Tibial nerve (tissue), 4 donors: Measurements from ENCODE around the gene KEL. TPM values are rescaled to one million over a fixed set of nuclear protein-coding genes. Genes with fewer than 3 reads are reported as not detected.

Source experiments
- DNase-seq, 2 donors: peaks; one replicate each; pipeline ENCODE4 v3.0.0-alpha.2; 2019; ENCODE audit warnings: low spot score in 2 of 2
- H3K27ac ChIP-seq, 4 donors: fragments of 200-600 bp; sonication (generic) in 3 of 4; one replicate each; pipeline ENCODE4 v1.5.1; 2017 to 2019; ENCODE audit warnings: mild to moderate bottlenecking in 1 of 4
- H3K27me3 ChIP-seq, 2 donors: fragments of 200-600 bp; sonication (generic) in 1 of 2; one replicate each; pipeline versions ENCODE4 v1.5.1 to v1.6.0; 2017 to 2019
- H3K36me3 ChIP-seq, 3 donors: fragments of 200-600 bp; sonication (generic); one replicate each; pipeline ENCODE4 v1.5.1; 2018 to 2019
- H3K4me1 ChIP-seq, 4 donors: fragments of 200-600 bp; sonication (generic) in 3 of 4; one replicate each; pipeline ENCODE4 v1.5.1; 2017 to 2019
- H3K4me3 ChIP-seq, 4 donors: fragments of 200-600 bp; sonication (generic) in 3 of 4; one replicate each; pipeline ENCODE4 v1.5.1; 2017 to 2019; ENCODE audit warnings: mild to moderate bottlenecking in 1 of 4, moderate library complexity in 1 of 4
- H3K9me3 ChIP-seq, 4 donors: fragments of 200-600 bp; sonication (generic) in 3 of 4; one replicate each; pipeline ENCODE4 v1.5.1; 2017 to 2019
- EP300 ChIP-seq, 2 donors: sonication (generic); formaldehyde crosslinking; IDR thresholded peaks; one replicate each; pipeline ENCODE4 v1.6.1; 2017; ENCODE audit warnings: antibody characterized with exemption in 2 of 2, mild to moderate bottlenecking in 1 of 2
- POLR2A ChIP-seq, 2 donors: fragments of 450-650 bp; IDR thresholded peaks; one replicate each; pipeline ENCODE4 v1.6.1; 2017; ENCODE audit warnings: antibody characterized with exemption in 2 of 2, mild to moderate bottlenecking in 2 of 2, moderate library complexity in 2 of 2
- WGBS, 2 donors: methylation state at CpG; one replicate each; pipeline ENCODE4 v1.1.5; 2018; 5-methylcytosine and 5-hydroxymethylcytosine counted together
- total RNA-seq, 4 donors: library from RNA; depleted of rRNA; stranded (reverse); fragments of >200 nt; gene quantifications; one replicate each; pipeline ENCODE4 v1.1.0, GENCODE V29; 2016
- TF ChIP-seq, protein P1 (sequence below), 5 experiments: fragments of 200-600 bp in 3 of 5; fragments of 450-650 bp in 2 of 5; sonication (generic) in 3 of 5; IDR thresholded peaks; one replicate each; pipeline ENCODE4 v1.5.1; 2016 to 2019; ENCODE audit warnings: antibody characterized with exemption in 5 of 5, mild to moderate bottlenecking in 3 of 5, moderate library complexity in 2 of 5

KEL gene
- total RNA-seq, 4 donors from 2014 or later = 0.59 to 0.87 (median 0.61) TPM

DNA sequence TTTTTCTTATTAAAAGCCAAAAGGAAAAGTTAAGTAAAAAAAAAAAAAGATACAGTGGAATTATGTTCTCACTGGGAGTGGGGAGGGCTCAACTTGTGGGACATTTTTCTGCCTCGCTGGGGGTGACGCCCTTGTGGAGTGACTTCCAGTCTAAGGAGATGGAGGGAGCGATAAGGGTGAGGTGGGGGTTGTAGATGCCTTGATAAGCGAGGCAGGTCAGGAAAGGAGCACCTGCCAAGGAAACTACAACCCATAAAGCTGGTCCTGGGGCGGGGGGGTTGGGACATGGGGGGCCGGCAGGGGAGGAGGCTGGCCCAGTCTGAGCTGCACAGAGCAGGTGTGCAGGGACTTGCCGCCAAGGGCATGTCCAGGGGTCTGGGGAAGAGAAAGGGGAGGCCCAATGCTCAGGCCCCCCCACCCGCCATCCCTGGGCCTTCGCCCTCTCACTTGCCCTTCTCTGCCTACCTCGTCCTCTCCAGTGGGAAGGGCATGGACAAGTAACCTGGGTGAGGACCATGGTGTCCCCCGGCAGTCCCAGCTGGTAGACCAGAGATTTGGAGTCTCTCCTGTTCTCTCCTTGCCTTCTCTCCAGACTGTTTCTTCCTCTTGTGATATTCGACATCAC, 26.1 kb downstream of the KEL start:
- Histone ChIP-seq H3K27ac (no peak overlapping the region), H3K27me3 (no peaks in the 10 kb centered on the region), H3K36me3 (no peaks in the 10 kb centered on the region), H3K4me1 (no peaks in the 10 kb centered on the region), H3K4me3 (no peak overlapping the region), H3K9me3 (no peaks in the 10 kb centered on the region)
- WGBS, 2 donors = 82 to 86% methylated on average over 11 to 12 of the region's 12 CpGs
- TF ChIP-seq, protein P1, sequence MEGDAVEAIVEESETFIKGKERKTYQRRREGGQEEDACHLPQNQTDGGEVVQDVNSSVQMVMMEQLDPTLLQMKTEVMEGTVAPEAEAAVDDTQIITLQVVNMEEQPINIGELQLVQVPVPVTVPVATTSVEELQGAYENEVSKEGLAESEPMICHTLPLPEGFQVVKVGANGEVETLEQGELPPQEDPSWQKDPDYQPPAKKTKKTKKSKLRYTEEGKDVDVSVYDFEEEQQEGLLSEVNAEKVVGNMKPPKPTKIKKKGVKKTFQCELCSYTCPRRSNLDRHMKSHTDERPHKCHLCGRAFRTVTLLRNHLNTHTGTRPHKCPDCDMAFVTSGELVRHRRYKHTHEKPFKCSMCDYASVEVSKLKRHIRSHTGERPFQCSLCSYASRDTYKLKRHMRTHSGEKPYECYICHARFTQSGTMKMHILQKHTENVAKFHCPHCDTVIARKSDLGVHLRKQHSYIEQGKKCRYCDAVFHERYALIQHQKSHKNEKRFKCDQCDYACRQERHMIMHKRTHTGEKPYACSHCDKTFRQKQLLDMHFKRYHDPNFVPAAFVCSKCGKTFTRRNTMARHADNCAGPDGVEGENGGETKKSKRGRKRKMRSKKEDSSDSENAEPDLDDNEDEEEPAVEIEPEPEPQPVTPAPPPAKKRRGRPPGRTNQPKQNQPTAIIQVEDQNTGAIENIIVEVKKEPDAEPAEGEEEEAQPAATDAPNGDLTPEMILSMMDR (IDR thresholded peaks at IDR 0.05) = no peak
- TF ChIP-seq POLR2A (IDR thresholded peaks at IDR 0.05) (no peak), EP300 (IDR thresholded peaks at IDR 0.05) (no peak)
- DNase-seq = no peak

DNA sequence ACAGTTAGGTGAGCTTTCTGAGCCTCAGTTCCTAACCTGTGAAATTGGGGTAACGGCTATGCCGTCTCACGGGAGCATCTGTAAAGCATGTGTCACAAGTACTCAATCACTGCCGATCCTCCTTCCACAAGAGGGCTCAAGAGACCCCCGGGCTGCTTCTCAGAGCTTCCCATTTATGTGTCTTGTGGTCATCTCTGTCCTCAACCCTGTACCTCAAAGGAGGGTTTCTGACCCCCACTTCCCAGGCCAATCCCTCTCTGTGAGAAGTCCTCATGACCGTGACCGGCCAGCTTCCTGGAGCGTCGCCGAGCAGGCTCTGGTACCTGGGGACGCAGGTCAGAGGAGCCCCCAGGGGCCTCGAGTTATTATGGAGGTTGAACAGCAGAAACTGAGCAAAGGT, 28.1 kb downstream of the KEL start:
- WGBS, 2 donors = 70 to 78% methylated on average over 12 of the region's 12 CpGs
- H3K27me3 ChIP-seq = no peaks in the 10 kb centered on the region
- no peak overlapping the region for H3K27ac ChIP-seq
- TF ChIP-seq EP300 (IDR thresholded peaks at IDR 0.05) = no peak
- no peak for TF ChIP-seq POLR2A (IDR thresholded peaks at IDR 0.05)
- TF ChIP-seq, protein P1 (IDR thresholded peaks at IDR 0.05) = no peak
- H3K4me3 ChIP-seq = no peak overlapping the region
- DNase-seq = no peak
- H3K4me1 ChIP-seq = no peaks in the 10 kb centered on the region
- no peaks in the 10 kb centered on the region for H3K36me3 ChIP-seq
- H3K9me3 ChIP-seq = no peaks in the 10 kb centered on the region

DNA sequence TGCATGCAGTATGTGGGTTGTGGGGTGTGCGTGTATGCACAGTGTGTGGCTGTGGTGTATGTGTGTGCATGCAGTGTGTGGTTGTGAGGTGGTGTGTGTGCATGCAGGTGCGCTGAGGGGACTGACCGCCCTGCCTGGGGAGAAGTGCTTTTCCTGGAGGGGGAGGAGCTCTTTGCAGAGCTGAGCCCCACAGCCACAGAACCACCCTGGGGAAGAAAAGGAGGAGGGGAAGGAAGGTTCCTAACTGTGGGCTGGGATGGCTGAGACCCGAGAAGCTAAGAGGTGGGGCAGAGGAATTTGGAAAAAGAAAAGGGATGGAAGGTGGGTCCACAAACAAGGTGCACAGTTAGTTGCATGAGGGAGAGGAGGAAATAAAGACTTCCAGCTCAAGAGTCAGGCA, 28.5 kb downstream of the KEL start, which contains the start of gene TRPV5:
Gene TRPV5 (minus strand): TSS at position 123 of the 400 bp plus-strand sequence. CDS start 287 bp downstream, outside the sequence.
- TF ChIP-seq POLR2A (IDR thresholded peaks at IDR 0.05) = no peak
- no peak for TF ChIP-seq EP300 (IDR thresholded peaks at IDR 0.05)
- TF ChIP-seq, protein P1 (IDR thresholded peaks at IDR 0.05) = no peak
- no peaks in the 10 kb centered on the region for H3K27me3 ChIP-seq
- H3K36me3 ChIP-seq = no peaks in the 10 kb centered on the region
- H3K4me3 ChIP-seq = no peak within 1 kb of the TSS
- H3K9me3 ChIP-seq = no peaks in the 10 kb centered on the region
- no peak for DNase-seq
- 80 to 85% methylated on average over 4 of the region's 4 CpGs for WGBS, 2 donors
- H3K4me1 ChIP-seq = no peaks in the 10 kb centered on the region
- no peak within 1 kb of the TSS for H3K27ac ChIP-seq

DNA sequence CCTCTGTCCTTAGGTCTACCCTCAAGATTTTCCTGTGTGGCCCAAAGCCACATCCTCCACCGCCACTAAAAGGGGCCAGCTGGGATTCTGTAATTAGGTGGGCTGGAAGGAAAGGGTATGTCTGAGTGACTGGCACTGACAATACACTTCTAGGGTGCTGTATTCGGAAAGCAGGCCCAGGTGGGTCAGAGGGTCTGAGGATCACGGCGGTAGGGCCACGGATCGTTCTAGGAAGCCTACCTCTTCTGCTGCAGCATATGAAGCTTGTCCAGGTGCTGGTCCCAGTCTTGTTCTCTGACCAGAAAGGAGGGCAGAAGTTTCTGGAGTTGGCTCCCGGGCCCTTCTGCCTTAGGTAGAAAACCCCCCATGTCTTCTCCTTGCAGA, 29.1 kb downstream of the KEL start:
- no peaks in the 10 kb centered on the region for H3K4me1 ChIP-seq
- no peak overlapping the region for H3K27ac ChIP-seq
- DNase-seq = no peak
- H3K4me3 ChIP-seq = no peak overlapping the region
- 85 to 86% methylated on average over 7 of the region's 7 CpGs for WGBS, 2 donors
- no peaks in the 10 kb centered on the region for H3K27me3 ChIP-seq
- no peaks in the 10 kb centered on the region for H3K9me3 ChIP-seq
- TF ChIP-seq EP300 (IDR thresholded peaks at IDR 0.05) = no peak
- TF ChIP-seq POLR2A (IDR thresholded peaks at IDR 0.05) = no peak
- TF ChIP-seq, protein P1 (IDR thresholded peaks at IDR 0.05) = no peak
- no peaks in the 10 kb centered on the region for H3K36me3 ChIP-seq

DNA sequence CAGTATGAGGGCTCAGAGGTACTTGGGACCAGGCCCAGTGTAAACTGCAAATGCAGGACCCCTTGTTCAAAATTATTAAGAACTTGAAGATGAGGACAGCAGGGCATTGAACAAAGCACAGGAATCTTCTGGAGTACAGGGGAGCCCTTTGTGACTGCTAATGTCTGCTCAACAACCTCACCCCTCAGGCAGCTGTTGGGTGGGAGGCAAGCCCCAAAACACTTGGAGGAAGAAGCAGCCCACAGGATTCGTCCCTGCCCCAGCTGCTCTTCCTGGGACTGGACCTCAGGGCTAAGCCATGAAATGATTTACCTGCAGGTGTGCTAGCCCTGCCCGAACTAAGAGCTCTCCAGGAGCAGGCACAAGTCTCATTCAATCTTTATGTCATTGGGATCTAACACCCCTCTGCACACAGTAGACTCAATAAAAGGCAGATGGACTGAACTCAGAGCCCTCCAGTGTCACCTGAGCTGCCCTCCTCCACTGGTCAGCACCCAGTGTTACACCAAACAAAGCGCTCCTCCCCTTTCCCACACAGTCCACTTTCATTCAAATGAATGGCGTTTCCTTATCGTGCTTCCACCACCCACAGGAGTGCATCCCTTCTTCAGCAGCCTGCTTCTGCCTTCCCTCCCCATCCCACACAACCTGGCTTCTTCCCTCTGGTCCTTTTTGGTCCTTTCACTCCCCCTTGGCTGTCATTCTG, 29.6 kb downstream of the KEL start:
- no peak for DNase-seq
- H3K9me3 ChIP-seq = no peaks in the 10 kb centered on the region
- H3K4me3 ChIP-seq = no peak overlapping the region
- no peaks in the 10 kb centered on the region for H3K4me1 ChIP-seq
- H3K27ac ChIP-seq = no peak overlapping the region
- H3K36me3 ChIP-seq = no peaks in the 10 kb centered on the region
- WGBS, 2 donors = 56 to 66% methylated on average over 5 of the region's 5 CpGs
- no peaks in the 10 kb centered on the region for H3K27me3 ChIP-seq
- TF ChIP-seq POLR2A (IDR thresholded peaks at IDR 0.05) (no peak), EP300 (IDR thresholded peaks at IDR 0.05) (no peak)
- TF ChIP-seq, protein P1 (IDR thresholded peaks at IDR 0.05) = no peak
